Bone marrow (tissue), 2 donors: ENCODE results near the gene CGB2.
"Not testable (repeated sequence)": the region's sequence is repeated elsewhere in the genome, so short reads cannot be mapped to it uniquely, and the experiment has no call there.

Source experiments
- DNase-seq, 2 donors: peaks; one replicate each; lab custom pipeline; 2025; lab: John Stamatoyannopoulos, UW

Gene CGB2

DNA sequence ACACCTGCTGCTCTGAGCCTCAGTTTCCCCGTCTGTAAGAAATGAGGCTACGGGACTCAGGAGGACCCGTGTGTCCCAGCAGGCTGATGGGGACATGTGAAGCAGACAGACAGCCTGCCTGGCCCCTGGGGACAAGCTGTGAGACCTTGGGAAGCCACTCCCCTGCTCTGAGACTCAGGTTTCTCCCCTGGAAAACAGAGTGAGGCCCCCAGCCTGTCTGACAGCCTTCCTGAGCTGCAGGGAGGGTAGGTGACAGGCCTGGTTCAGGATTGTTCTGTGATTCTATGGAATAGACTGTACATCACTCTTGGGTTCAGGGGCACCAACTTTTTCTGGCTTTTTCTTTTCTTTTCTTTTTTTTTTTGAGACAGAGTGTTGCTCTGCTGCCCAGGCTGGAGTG, 35.9 kb downstream of the CGB2 start:
- DNase-seq: no peak

DNA sequence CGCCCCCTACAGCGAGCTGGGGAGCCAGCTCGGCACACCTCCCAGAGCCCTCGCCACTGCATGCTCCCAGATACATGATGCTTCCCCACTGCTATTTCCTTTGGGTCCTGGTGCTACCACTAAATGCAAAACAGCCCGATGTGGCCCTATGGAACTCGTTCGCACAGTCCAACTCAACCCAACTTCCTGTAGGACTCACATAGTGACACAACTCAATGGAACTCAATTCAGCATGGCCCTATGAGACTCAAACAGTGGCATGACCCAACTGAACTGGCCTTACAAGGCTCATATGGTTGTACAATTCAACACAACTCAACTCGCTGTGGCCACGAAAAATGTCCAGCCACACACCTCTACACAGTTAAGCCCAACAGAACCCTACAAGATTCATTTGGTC, 37.3 kb downstream of the CGB2 start:
- no peak for DNase-seq

DNA sequence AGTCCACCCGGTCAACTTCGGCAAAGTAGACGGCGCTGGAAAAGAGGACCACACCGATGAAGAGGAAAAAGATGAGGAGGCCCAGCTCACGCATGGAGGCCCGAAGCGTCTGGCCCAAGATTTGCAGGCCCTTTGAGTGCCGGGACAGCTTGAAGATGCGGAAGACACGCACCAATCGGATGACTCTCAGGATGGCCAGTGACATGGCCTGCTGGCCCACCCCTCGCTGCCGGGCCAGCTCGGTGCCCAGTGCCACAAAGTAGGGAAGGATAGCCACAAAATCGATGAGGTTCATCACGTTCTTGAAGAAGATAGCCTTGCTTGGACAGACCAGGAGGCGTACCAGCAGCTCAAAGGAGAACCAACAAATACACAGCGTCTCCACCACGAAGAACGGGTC, 38.7 kb downstream of the CGB2 start:
- DNase-seq: no peak

DNA sequence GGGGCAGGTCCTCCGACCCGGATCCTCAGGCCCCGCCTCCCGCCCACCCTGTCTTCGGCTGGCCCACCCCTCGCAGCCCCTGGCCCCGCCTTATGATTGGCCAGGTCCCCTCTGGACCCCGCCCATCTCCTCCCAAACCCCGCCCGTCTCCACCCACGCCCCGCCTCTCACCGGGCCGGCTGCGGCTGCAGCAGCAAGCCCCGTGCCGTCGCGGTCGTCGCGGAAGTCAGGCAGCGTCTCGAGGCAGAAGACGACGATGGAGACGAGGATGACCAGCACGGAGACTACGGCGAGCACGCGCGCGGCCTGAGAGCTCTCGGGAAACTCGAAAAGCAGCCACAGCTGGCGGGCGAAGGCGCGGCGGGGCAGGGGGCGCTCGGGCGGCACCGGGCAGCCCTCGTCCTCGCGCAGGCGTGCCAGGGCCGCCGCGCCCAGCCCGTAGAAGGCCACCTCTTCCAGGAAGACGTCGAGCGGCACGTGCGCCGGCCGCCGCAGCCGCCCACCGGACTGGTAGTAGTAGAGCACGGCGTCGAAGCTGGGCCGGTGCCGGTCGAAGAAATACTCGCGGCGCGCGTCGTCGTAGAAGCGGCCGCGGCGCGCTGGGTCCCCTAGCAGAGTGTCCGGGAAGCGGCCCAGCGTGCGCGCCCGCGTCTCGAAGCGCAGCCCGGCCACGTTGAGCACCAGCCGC, 40.3 kb downstream of the CGB2 start:
- DNase-seq: no peak

DNA sequence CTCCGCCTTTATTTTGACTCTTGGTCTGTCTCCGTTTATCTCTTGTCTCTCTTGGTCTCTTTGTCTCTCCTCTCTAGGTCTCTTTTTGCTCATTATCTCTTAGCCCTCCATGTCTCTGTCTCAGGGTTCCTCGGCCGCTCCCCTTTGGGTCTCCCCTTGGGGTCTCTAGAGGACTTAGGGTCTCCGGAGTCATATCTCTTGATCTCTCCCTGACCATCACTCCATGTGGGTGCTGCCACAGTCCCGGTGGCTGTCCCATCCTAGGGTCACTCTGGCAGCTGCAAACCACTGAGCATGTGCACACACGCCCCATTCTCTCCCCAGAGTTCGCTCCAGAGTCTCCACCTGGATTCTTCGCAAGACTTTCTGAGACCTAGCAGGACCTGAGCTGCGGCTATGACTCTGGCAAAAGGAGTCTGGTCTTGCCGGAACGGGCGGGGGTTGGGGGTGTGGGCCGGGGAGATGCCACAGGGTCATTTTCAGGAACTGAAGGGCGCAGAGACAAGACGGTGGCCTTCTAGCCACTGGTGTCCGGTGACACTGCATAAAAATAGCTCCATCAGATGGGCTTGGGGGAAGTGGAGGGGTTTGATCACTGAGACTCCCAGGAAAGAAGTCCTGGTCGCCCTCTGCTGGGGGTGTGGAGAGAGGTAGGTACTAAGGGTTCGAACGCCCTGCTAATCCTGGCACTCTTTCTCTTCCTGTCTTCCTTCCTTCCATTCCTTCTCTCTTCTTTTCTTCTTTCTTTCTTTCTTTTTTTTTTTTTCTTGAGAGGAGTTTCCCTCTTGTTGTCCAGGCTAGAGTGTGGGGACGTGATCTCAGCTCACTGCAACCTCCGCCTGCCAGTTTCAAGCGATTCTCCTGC, 42.1 kb downstream of the CGB2 start:
- DNase-seq: no peak

DNA sequence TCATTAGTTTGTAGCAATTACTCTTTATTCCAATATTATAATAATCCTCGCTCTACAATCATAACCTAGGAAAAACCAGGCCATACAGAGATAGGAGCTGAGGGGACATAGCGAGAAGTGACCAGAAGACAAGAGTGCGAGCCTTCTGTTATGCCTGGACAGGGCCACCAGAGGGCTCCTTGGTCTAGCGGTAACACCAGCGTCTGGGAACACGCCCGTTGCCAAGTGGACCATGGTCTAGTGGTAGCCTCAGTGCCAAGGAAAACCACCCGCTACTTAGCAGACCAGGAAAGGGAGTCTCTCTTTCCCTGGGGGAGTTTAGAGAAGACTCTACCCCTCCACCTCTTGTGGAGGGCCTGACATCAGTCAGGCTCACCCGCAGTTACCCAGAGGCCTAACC, 43.2 kb downstream of the CGB2 start:
- DNase-seq: not testable (repeated sequence)

DNA sequence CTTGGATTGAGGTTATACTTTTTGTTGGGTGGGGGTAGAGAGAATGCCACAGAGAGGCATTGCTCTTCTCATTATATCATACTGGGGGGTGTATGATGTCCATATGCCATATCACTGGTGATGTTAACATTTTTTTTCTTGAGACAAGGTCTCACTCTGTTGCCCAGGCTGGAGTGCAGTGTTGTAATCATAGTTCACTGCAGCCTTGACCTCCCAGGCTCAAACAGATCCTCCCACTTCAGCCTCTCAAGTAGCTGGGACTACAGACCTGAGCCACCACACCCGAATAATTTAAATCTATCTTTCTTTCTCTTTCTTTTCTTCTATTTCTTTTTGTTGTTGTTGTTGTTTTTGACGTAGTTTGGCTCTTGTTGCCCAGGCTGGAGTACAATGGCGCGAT, 48.7 kb downstream of the CGB2 start:
- no peak for DNase-seq

DNA sequence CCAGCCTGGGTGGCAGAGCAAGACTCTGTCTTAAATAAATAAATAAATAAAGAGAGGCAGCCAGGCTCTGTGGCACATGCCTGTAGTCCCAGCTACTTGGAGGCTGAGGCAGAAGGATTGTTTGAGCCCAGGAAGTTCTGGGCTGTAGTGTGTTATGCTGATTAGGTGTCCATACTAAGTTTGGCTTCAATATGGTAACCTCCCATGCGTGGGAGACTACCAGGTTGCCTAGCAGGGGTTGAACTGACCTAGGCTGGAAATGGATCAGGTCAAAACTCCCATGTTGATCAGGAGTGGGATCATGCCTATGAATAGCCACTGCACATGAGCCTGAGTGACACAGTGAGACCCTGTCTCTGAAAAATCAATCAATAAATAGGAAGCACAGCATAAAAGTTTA, 49.6 kb downstream of the CGB2 start:
- DNase-seq: no peak
